HG03571 (cell line): ENCODE results near the gene UBE2R2.
"Not testable (repeated sequence)": the region's sequence is repeated elsewhere in the genome, so short reads cannot be mapped to it uniquely, and the experiment has no call there.

ENCODE experiments used
- ATAC-seq: cut with Tn5 transposase; IDR thresholded peaks from one replicate; pipeline ENCODE4 v1.9.1; 2021; ENCODE audit not compliant: unreplicated experiment

The UBE2R2 gene

GRCh38 chr9:33837138-33837537, 20.2 kb downstream of the UBE2R2 start:
- ATAC-seq = no peak

- ATAC-seq = no peak
These were observed 23.4 kb downstream of the UBE2R2 start for GRCh38 chr9:33840381-33840780.

GRCh38 chr9:33843312-33843961, 26.5 kb downstream of the UBE2R2 start:
- no peak for ATAC-seq

- no peak for ATAC-seq
These were observed 29.3 kb downstream of the UBE2R2 start for GRCh38 chr9:33846231-33846630.

GRCh38 chr9:33847894-33848205, 30.9 kb downstream of the UBE2R2 start:
- not testable (repeated sequence) for ATAC-seq

- no peak for ATAC-seq
These were observed 33.3 kb downstream of the UBE2R2 start for GRCh38 chr9:33850267-33850629.

- no peak for ATAC-seq
These were observed 33.7 kb downstream of the UBE2R2 start for GRCh38 chr9:33850677-33851076.

GRCh38 chr9:33851301-33851700, 34.3 kb downstream of the UBE2R2 start:
- no peak for ATAC-seq

GRCh38 chr9:33852216-33852826, 35.4 kb downstream of the UBE2R2 start:
- no peak for ATAC-seq

GRCh38 chr9:33856247-33856646, 39.3 kb downstream of the UBE2R2 start:
- ATAC-seq = no peak

- ATAC-seq = no peak
These were observed 41.5 kb downstream of the UBE2R2 start for GRCh38 chr9:33858423-33858822.

GRCh38 chr9:33860200-33860871, 43.4 kb downstream of the UBE2R2 start:
- no peak for ATAC-seq

GRCh38 chr9:33861917-33862453, 45.0 kb downstream of the UBE2R2 start:
- no peak for ATAC-seq

GRCh38 chr9:33863027-33863426, 46.1 kb downstream of the UBE2R2 start:
- not testable (repeated sequence) for ATAC-seq

GRCh38 chr9:33867747-33868439, 50.9 kb downstream of the UBE2R2 start:
- no peak for ATAC-seq

- ATAC-seq = no peak
These were observed 51.5 kb downstream of the UBE2R2 start for GRCh38 chr9:33868440-33868973.

GRCh38 chr9:33869243-33869642, 52.3 kb downstream of the UBE2R2 start:
- ATAC-seq = not testable (repeated sequence)

GRCh38 chr9:33877727-33878489, 60.9 kb downstream of the UBE2R2 start:
- ATAC-seq = no peak

GRCh38 chr9:33878691-33879366, 61.9 kb downstream of the UBE2R2 start:
- no peak for ATAC-seq
